CD4-positive, alpha-beta T cell (primary cell): Measurements from ENCODE around the gene CALML5. TPM values are rescaled to one million over a fixed set of nuclear protein-coding genes. Genes with fewer than 3 reads are reported as not detected.

Source experiments
- ATAC-seq: fragments of 200-7000 bp; cut with Tn5 transposase; one replicate; pipeline ENCODE4 v1.10.0; 2022; ENCODE audit warnings: mild to moderate bottlenecking; ENCODE audit not compliant: poor library complexity
- CTCF ChIA-PET: fragments of 350-600 bp; sonication (Branson Sonifier 250); formaldehyde crosslinking; loops from one replicate; lab custom pipeline; 2021; ENCODE audit warnings: antibody characterized with exemption, inconsistent platforms; lab: Charles Lee
- POLR2A ChIA-PET: fragments of 350-600 bp; sonication (Branson Sonifier 250); formaldehyde crosslinking; loops from one replicate; lab custom pipeline; 2021; ENCODE audit warnings: antibody characterized with exemption, inconsistent platforms; lab: Charles Lee
- DNase-seq, 14 experiments: peaks; one replicate each; pipeline ENCODE4 v3.0.0-alpha.2; 2013 to 2020; ENCODE audit warnings: mixed read lengths in 2 of 14
- H3K27ac ChIP-seq, 2 donors: one replicate each; pipeline versions ENCODE4 v1.5.1 to v1.7.0; 2013; ENCODE audit warnings: low read length in 2 of 2, low read depth in 1 of 2, mild to moderate bottlenecking in 1 of 2
- H3K27me3 ChIP-seq, 2 experiments: 1 replicate in 1 of 2; 2 replicates in 1 of 2; pipeline versions ENCODE4 v1.6.1 to v1.7.0; 2013; ENCODE audit warnings: low read length in 2 of 2, control low read depth in 1 of 2, mild to moderate bottlenecking in 1 of 2, moderate library complexity in 1 of 2; ENCODE audit not compliant: insufficient read depth in 2 of 2, control insufficient read depth in 1 of 2
- H3K36me3 ChIP-seq: one replicate; pipeline ENCODE4 v1.6.1; 2013; ENCODE audit warnings: low read length, control low read depth; ENCODE audit not compliant: insufficient read depth
- H3K4me1 ChIP-seq: one replicate; pipeline ENCODE4 v1.6.1; 2013; ENCODE audit warnings: low read length, control low read depth; ENCODE audit not compliant: insufficient read depth
- H3K4me3 ChIP-seq: one replicate; pipeline ENCODE4 v1.5.1; 2013; ENCODE audit warnings: mild to moderate bottlenecking, low read length, moderate library complexity
- H3K9me3 ChIP-seq, 2 experiments: 1 replicate in 1 of 2; 2 replicates in 1 of 2; pipeline versions ENCODE4 v1.6.1 to v1.7.0; 2013; ENCODE audit warnings: low read length in 2 of 2, mild to moderate bottlenecking in 2 of 2, control low read depth in 1 of 2, moderate library complexity in 1 of 2; ENCODE audit not compliant: control insufficient read depth in 1 of 2, insufficient read depth in 1 of 2
- H3K27ac Mint-ChIP-seq: one replicate; pipeline ENCODE4 v1.8.0; 2020; ENCODE audit warnings: mixed read lengths
- H3K27me3 Mint-ChIP-seq: one replicate; pipeline ENCODE4 v1.8.0; 2021; ENCODE audit warnings: mixed read lengths
- H3K36me3 Mint-ChIP-seq: one replicate; pipeline ENCODE4 v1.8.0; 2021; ENCODE audit warnings: low read depth, mixed read lengths
- H3K4me1 Mint-ChIP-seq: one replicate; pipeline ENCODE4 v1.8.0; 2021; ENCODE audit warnings: low read depth, mixed read lengths
- H3K4me3 Mint-ChIP-seq: one replicate; pipeline ENCODE4 v1.8.0; 2020; ENCODE audit warnings: mild to moderate bottlenecking, mixed read lengths
- H3K9me3 Mint-ChIP-seq: one replicate; pipeline ENCODE4 v1.8.0; 2020; ENCODE audit warnings: mixed read lengths
- intact Hi-C, 2 experiments: fragments of 100-400 bp; cut with DNase I in 1 of 2; cut with micrococcal nuclease in 1 of 2; formaldehyde crosslinking; loops; one replicate each; pipeline versions ENCODE4 v1.15.1 to v1.9.0; 2023 to 2025; cut with DNase I, micrococcal nuclease
- total RNA-seq, 174 experiments: library from RNA in 2 of 174; stranded (reverse) in 2 of 174; gene quantifications; one replicate each; pipeline ENCODE4 v1.2.3 and lab custom pipeline; 2021 to 2026
- TF ChIP-seq, protein P1 (sequence below): fragments of 200-600 bp; IDR thresholded peaks from one replicate; pipeline ENCODE4 v1.8.0; 2022; ENCODE audit warnings: antibody characterized with exemption, mild to moderate bottlenecking

CALML5 gene
- total RNA-seq, 2 experiments from 2014 or later = not detected

DNA sequence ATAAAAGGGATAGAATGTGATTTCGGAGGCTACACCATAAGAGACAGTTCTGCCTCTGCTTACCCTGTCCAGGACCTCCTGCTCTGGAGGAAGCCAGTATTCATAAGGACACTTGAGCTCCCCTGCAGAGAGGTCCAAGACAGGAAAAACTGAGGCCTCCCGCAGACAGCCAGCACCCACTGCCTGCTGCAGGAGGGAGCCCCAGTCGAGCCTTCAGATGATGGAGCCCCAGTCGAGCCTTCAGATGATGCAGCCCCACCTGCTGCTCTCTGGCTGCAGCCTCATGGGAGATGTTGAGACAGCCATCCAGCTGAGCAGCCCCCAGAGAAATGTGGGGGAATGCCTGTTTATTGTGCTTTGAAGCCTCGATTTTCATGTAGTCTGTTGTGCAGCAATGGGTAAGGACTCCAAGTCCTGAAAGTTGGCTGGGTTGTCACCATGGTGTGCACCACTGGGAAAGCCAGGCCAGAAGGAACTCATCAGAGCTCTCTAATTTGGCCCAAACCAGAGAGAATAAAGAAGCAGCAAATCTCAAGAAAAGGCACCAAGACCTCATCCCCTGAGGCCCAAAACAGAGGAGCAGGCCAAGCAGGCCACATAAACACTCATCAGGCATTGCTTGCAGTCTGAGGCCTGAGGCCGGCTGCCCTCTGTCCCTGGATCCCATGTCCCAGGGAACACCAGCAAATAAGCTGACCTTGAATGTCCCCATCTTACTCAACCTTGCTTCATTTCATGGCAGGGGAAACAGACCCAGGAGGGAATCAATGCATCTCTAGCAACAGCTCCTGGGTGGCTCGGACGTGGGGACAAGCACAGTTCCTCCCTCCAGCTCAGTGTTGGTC lies 30.9 kb downstream of the CALML5 start:
- ATAC-seq (no peak), DNase-seq (no peak)
- CTCF ChIA-PET = no interaction called here
- intact Hi-C loops = no loop called here
- Mint-ChIP-seq H3K36me3 (no peaks in the 10 kb centered on the region), H3K4me3 (no peak overlapping the region), H3K9me3 (no peaks in the 10 kb centered on the region), H3K27me3 (no peaks in the 10 kb centered on the region), H3K4me1 (no peaks in the 10 kb centered on the region), H3K27ac (no peak overlapping the region)
- Histone ChIP-seq H3K9me3 (peaks cover 0 to 18% of the 10 kb centered on the region in 2 experiments), H3K4me3 (no peak overlapping the region), H3K27ac (no peak overlapping the region), H3K27me3 (no peaks in the 10 kb centered on the region), H3K4me1 (no peaks in the 10 kb centered on the region), H3K36me3 (no peaks in the 10 kb centered on the region)
- TF ChIP-seq, protein P1, sequence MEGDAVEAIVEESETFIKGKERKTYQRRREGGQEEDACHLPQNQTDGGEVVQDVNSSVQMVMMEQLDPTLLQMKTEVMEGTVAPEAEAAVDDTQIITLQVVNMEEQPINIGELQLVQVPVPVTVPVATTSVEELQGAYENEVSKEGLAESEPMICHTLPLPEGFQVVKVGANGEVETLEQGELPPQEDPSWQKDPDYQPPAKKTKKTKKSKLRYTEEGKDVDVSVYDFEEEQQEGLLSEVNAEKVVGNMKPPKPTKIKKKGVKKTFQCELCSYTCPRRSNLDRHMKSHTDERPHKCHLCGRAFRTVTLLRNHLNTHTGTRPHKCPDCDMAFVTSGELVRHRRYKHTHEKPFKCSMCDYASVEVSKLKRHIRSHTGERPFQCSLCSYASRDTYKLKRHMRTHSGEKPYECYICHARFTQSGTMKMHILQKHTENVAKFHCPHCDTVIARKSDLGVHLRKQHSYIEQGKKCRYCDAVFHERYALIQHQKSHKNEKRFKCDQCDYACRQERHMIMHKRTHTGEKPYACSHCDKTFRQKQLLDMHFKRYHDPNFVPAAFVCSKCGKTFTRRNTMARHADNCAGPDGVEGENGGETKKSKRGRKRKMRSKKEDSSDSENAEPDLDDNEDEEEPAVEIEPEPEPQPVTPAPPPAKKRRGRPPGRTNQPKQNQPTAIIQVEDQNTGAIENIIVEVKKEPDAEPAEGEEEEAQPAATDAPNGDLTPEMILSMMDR = no peak
- POLR2A ChIA-PET = no interaction called here

DNA sequence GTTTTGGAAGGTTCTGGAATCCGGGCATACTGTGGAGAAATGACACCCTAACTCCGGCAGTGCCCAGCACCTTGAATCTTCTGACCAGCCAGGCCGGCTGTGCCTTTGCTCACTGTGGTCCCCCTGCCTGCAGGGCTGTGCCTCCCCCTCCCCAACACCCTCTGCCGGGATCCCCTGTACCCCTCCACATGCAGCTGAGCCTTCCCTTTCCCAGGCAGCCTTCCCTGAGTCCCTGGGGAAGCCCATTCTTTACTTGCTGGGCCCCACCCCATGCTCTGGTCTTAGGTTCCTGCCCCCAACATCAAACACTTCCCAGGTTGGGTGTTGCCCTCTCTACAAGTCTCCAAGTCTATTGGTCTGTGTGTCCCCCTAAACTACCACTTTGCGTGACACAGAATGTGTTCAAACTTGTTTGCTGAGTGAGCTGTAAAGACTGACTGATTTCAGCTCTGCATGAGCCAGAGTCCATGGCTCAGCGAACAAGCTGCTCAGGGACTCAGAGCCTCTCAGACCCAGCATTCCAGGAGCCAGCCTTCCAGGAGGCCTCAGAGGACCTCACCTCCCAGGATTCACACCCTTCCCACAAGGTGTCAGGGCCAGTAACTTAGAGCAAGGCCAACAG lies 31.6 kb downstream of the CALML5 start:
- Histone ChIP-seq H3K27me3 (no peaks in the 10 kb centered on the region), H3K4me3 (no peak overlapping the region), H3K4me1 (no peaks in the 10 kb centered on the region), H3K36me3 (no peaks in the 10 kb centered on the region), H3K27ac (no peak overlapping the region), H3K9me3 (peaks cover 0 to 18% of the 10 kb centered on the region in 2 experiments)
- Mint-ChIP-seq H3K9me3 (no peaks in the 10 kb centered on the region), H3K4me3 (no peak overlapping the region), H3K27ac (no peak overlapping the region), H3K27me3 (no peaks in the 10 kb centered on the region), H3K4me1 (no peaks in the 10 kb centered on the region), H3K36me3 (no peaks in the 10 kb centered on the region)
- DNase-seq (no peak), ATAC-seq (no peak)
- TF ChIP-seq, protein P1 = no peak
- intact Hi-C loops = no loop called here
- POLR2A ChIA-PET = no interaction called here
- CTCF ChIA-PET = no interaction called here

- ATAC-seq = no peak
- no peaks in the 10 kb centered on the region for H3K36me3 ChIP-seq
- Mint-ChIP-seq H3K36me3 (no peaks in the 10 kb centered on the region), H3K9me3 (no peaks in the 10 kb centered on the region), H3K4me1 (no peaks in the 10 kb centered on the region), H3K4me3 (no peak overlapping the region), H3K27me3 (no peaks in the 10 kb centered on the region), H3K27ac (no peak overlapping the region)
- TF ChIP-seq, protein P1 = no peak
- H3K9me3 ChIP-seq = peaks cover 0 to 18% of the 10 kb centered on the region in 2 experiments
- no peaks in the 10 kb centered on the region for H3K27me3 ChIP-seq
- H3K4me3 ChIP-seq = no peak overlapping the region
- no peaks in the 10 kb centered on the region for H3K4me1 ChIP-seq
- DNase-seq = no peak
- no peak overlapping the region for H3K27ac ChIP-seq
- intact Hi-C loops = no loop called here
- CTCF ChIA-PET = no interaction called here
- POLR2A ChIA-PET = no interaction called here
Measured at GRCh38 chr10:5467207-5467535, 32.2 kb downstream of the CALML5 start.
